Activated CD4-positive, alpha-beta memory T cell treated with anti-CD3 and anti-CD28 coated beads for 36 hours (primary cell): ENCODE data around the gene KIF13A. TPM values are rescaled to one million over a fixed set of nuclear protein-coding genes. Genes with fewer than 3 reads are reported as not detected.
"Not testable (repeated sequence)": the region's sequence is repeated elsewhere in the genome, so short reads cannot be mapped to it uniquely, and the experiment has no call there.

Source experiments
- CTCF ChIA-PET: fragments of 350-600 bp; sonication (Branson Sonifier 250); formaldehyde crosslinking; loops from one replicate; lab custom pipeline; 2021; ENCODE audit warnings: antibody characterized with exemption, inconsistent platforms; lab: Charles Lee
- POLR2A ChIA-PET: fragments of 350-600 bp; sonication (Branson Sonifier 250); formaldehyde crosslinking; loops from one replicate; lab custom pipeline; 2021; ENCODE audit warnings: antibody characterized with exemption; lab: Charles Lee
- DNase-seq: peaks from one replicate; pipeline ENCODE4 v3.0.0-alpha.2; 2020
- H3K27ac Mint-ChIP-seq: one replicate; pipeline ENCODE4 v1.8.0; 2021; ENCODE audit warnings: mixed read lengths
- H3K27me3 Mint-ChIP-seq: one replicate; pipeline ENCODE4 v1.8.0; 2021; ENCODE audit warnings: mixed read lengths
- H3K36me3 Mint-ChIP-seq: one replicate; pipeline ENCODE4 v1.8.0; 2021; ENCODE audit warnings: mixed read lengths
- H3K4me1 Mint-ChIP-seq: one replicate; pipeline ENCODE4 v1.8.0; 2021; ENCODE audit warnings: low read depth, mixed read lengths
- H3K4me3 Mint-ChIP-seq: one replicate; pipeline ENCODE4 v1.8.0; 2021; ENCODE audit warnings: mild to moderate bottlenecking, mixed read lengths
- H3K9me3 Mint-ChIP-seq: one replicate; pipeline ENCODE4 v1.8.0; 2021; ENCODE audit warnings: mixed read lengths
- intact Hi-C: fragments of 100-400 bp; cut with micrococcal nuclease; formaldehyde crosslinking; loops from one replicate; pipeline ENCODE4 v1.15.1; 2023
- total RNA-seq, 2 experiments: library from RNA; stranded (reverse); gene quantifications; one replicate each; pipeline ENCODE4 v1.2.3, GENCODE V29; 2021

Gene KIF13A
- total RNA-seq, 2 experiments from 2014 or later = 0.07 TPM; not detected in 1

DNA sequence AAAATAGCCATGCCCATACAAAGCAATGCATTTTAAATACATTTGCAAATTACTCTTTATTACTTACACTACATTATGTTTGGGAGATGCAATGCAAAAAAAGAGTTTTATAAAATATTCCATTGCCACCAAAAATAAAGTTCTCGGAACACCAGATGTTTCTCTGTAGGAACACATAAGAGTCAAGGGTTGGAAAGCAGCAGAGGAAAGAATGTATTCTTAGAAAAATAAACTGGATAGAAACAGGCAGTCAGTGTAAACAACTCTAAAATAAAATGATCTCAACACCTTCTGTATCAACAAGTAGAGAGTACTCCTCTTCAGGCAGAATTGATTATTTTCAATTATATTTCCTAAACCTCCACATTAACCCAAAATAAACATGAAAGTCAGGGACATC is 28.1 kb downstream of the KIF13A start:
- Mint-ChIP-seq H3K27ac (no peak overlapping the region), H3K9me3 (no peaks in the 10 kb centered on the region), H3K36me3 (no peaks in the 10 kb centered on the region), H3K4me3 (no peak overlapping the region), H3K27me3 (peaks cover 12% of the 10 kb centered on the region), H3K4me1 (no peaks in the 10 kb centered on the region)
- DNase-seq = no peak
- ChIA-PET CTCF (no interaction called here), POLR2A (no interaction called here)
- intact Hi-C loops = no loop called here

GRCh38 chr6:17957904-17958620 is 29.4 kb downstream of the KIF13A start:
- no peaks in the 10 kb centered on the region for H3K9me3 Mint-ChIP-seq
- ChIA-PET CTCF (no interaction called here), POLR2A (no interaction called here)
- no peaks in the 10 kb centered on the region for H3K36me3 Mint-ChIP-seq
- no peak overlapping the region for H3K4me3 Mint-ChIP-seq
- no peaks in the 10 kb centered on the region for H3K4me1 Mint-ChIP-seq
- H3K27ac Mint-ChIP-seq = no peak overlapping the region
- intact Hi-C loops = no loop called here
- no peak for DNase-seq
- H3K27me3 Mint-ChIP-seq = peaks cover 12% of the 10 kb centered on the region

GRCh38 chr6:17957498-17957897 is 29.9 kb downstream of the KIF13A start:
- Mint-ChIP-seq H3K36me3 (no peaks in the 10 kb centered on the region), H3K4me1 (no peaks in the 10 kb centered on the region), H3K9me3 (no peaks in the 10 kb centered on the region), H3K4me3 (no peak overlapping the region), H3K27me3 (peaks cover 12% of the 10 kb centered on the region), H3K27ac (no peak overlapping the region)
- intact Hi-C loops = no loop called here
- ChIA-PET POLR2A (no interaction called here), CTCF (no interaction called here)
- no peak for DNase-seq

GRCh38 chr6:17957086-17957485 is 30.3 kb downstream of the KIF13A start:
- intact Hi-C loops = no loop called here
- Mint-ChIP-seq H3K36me3 (no peaks in the 10 kb centered on the region), H3K4me1 (no peaks in the 10 kb centered on the region), H3K27ac (no peak overlapping the region), H3K4me3 (no peak overlapping the region), H3K9me3 (no peaks in the 10 kb centered on the region), H3K27me3 (peaks cover 8% of the 10 kb centered on the region)
- DNase-seq = no peak
- ChIA-PET CTCF (no interaction called here), POLR2A (no interaction called here)

DNA sequence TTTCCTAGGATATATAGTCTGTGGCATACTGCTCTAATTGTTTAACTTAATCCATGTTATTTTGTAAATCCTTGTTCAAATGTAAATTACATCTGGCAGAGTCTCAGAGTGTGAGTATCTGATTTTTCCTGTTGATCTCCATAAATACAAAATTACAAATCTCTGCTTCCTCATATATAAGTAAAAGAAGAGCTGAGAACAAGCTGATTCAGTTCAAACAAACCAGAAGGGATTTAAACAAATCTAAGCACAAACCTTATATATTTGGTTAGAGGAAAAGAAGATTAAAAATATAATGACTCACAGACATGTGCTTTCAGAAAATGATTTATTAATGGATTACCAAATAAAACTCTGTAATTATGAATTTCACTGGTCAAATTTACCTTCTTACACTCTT is 37.3 kb downstream of the KIF13A start:
- CTCF ChIA-PET = no interaction called here
- no peak for DNase-seq
- Mint-ChIP-seq H3K27me3 (peaks cover 7% of the 10 kb centered on the region), H3K27ac (no peak overlapping the region), H3K4me3 (no peak overlapping the region), H3K36me3 (no peaks in the 10 kb centered on the region), H3K9me3 (peaks cover 3% of the 10 kb centered on the region), H3K4me1 (no peaks in the 10 kb centered on the region)
- intact Hi-C loops = no loop called here
- POLR2A ChIA-PET = no interaction called here

DNA sequence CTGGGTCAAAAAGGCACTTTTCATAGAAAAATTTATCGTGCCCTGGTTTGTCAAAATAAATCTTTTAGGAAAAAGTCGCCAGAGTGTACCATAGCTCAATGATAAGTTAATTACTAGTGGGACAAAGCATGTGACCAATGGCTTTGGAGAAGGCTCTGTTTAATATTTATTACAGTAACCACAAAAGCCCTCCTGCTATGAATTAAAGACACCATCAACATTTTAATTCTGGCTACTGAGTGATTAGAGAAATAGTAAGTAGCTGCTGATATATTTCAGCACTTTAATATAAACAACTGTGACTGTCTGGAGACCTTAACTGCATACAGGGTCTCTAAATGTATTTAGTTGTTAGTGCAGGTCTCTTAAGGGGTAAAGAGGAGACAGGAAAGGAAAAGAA is 38.3 kb downstream of the KIF13A start:
- ChIA-PET POLR2A (no interaction called here), CTCF (no interaction called here)
- intact Hi-C loops = no loop called here
- H3K9me3 Mint-ChIP-seq = peaks cover 3% of the 10 kb centered on the region
- no peak overlapping the region for H3K4me3 Mint-ChIP-seq
- no peak for DNase-seq
- peaks cover 9% of the 10 kb centered on the region for H3K27me3 Mint-ChIP-seq
- no peak overlapping the region for H3K27ac Mint-ChIP-seq
- no peaks in the 10 kb centered on the region for H3K4me1 Mint-ChIP-seq
- no peaks in the 10 kb centered on the region for H3K36me3 Mint-ChIP-seq

DNA sequence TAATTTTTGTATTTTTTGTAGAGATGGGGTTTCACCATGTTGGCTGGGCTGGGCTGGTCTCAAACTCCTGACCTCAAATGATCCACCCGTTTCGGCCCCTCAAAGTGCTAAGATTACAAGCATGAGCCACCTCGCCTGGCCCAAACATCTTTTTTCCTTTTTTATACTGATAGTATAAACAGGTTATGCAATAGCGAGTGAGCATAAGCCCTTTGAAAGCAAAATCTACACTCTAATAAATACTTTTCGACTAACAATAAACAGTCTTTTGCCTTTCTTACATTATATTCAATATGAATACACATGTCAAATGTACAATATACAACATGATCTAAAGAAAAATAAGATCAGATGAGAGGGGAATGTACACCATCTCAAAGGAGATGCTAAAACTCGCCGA is 38.7 kb downstream of the KIF13A start:
- DNase-seq = no peak
- H3K9me3 Mint-ChIP-seq = peaks cover 3% of the 10 kb centered on the region
- H3K4me3 Mint-ChIP-seq = no peak overlapping the region
- peaks cover 12% of the 10 kb centered on the region for H3K27me3 Mint-ChIP-seq
- H3K36me3 Mint-ChIP-seq = no peaks in the 10 kb centered on the region
- ChIA-PET POLR2A (no interaction called here), CTCF (no interaction called here)
- intact Hi-C loops = no loop called here
- no peaks in the 10 kb centered on the region for H3K4me1 Mint-ChIP-seq
- H3K27ac Mint-ChIP-seq = no peak overlapping the region

GRCh38 chr6:17947574-17947973 is 39.9 kb downstream of the KIF13A start:
- H3K36me3 Mint-ChIP-seq, H3K4me1 Mint-ChIP-seq, DNase-seq, POLR2A ChIA-PET, H3K9me3 Mint-ChIP-seq, intact Hi-C loops, H3K27ac Mint-ChIP-seq, H3K4me3 Mint-ChIP-seq: not testable (repeated sequence)
- CTCF ChIA-PET = interaction anchor here (0.6 kb wide), 1 partner anchor 15 kb away, joined by 3 read pairs; no protein-coding TSS in a partner anchor
- H3K27me3 Mint-ChIP-seq = peaks cover 12% of the 10 kb centered on the region

DNA sequence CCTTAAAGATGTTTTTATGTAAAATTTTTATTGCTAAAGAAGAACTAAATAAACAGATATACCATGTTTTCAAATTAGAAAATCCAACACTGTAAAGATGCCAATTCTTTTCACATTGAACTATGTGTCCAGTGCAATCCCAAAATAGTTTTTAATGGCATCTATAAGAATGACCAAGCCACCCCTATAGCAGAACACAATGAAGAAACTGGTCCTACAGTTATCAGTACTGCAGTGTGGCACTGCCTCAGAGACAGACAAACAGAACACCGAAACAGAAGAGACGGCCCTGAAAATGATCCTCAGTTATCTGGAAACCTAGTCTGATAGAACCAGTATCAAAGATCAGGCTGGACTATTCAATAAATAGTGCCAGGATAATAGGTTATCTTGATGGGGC is 41.9 kb downstream of the KIF13A start:
- intact Hi-C loops = no loop called here
- Mint-ChIP-seq H3K27me3 (peaks cover 10% of the 10 kb centered on the region), H3K4me3 (no peak overlapping the region), H3K4me1 (no peaks in the 10 kb centered on the region), H3K9me3 (no peaks in the 10 kb centered on the region), H3K36me3 (no peaks in the 10 kb centered on the region), H3K27ac (no peak overlapping the region)
- POLR2A ChIA-PET = no interaction called here
- DNase-seq = no peak
- CTCF ChIA-PET = no interaction called here

DNA sequence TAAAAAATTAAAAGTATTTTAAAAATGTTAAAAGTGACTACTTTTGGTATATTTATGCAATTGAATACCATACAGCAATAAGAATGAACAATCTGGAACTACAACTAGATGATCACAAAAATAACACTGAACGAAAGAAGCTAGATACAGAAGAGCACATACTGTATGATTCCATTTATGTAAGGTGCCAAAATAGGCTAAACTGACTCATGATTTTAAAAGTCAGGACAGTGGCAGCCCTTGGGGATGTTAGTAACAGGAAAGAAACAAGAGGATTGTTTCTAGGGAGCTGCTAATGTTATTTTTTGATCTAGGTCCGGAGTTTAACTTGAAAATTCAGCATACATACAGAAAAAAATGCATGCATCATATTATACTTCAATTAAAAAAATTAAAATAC is 42.3 kb downstream of the KIF13A start:
- no peaks in the 10 kb centered on the region for H3K9me3 Mint-ChIP-seq
- H3K4me1 Mint-ChIP-seq = no peaks in the 10 kb centered on the region
- no peaks in the 10 kb centered on the region for H3K36me3 Mint-ChIP-seq
- POLR2A ChIA-PET = no interaction called here
- no peak for DNase-seq
- H3K4me3 Mint-ChIP-seq = no peak overlapping the region
- no peak overlapping the region for H3K27ac Mint-ChIP-seq
- intact Hi-C loops = no loop called here
- H3K27me3 Mint-ChIP-seq = peaks cover 14% of the 10 kb centered on the region
- CTCF ChIA-PET = no interaction called here

- Mint-ChIP-seq H3K4me1 (no peaks in the 10 kb centered on the region), H3K9me3 (no peaks in the 10 kb centered on the region), H3K27me3 (peaks cover 13% of the 10 kb centered on the region), H3K4me3 (no peak overlapping the region), H3K36me3 (no peaks in the 10 kb centered on the region), H3K27ac (no peak overlapping the region)
- ChIA-PET CTCF (no interaction called here), POLR2A (no interaction called here)
- intact Hi-C loops = no loop called here
- DNase-seq = no peak
Observed at GRCh38 chr6:17941318-17941717, 46.1 kb downstream of the KIF13A start.

DNA sequence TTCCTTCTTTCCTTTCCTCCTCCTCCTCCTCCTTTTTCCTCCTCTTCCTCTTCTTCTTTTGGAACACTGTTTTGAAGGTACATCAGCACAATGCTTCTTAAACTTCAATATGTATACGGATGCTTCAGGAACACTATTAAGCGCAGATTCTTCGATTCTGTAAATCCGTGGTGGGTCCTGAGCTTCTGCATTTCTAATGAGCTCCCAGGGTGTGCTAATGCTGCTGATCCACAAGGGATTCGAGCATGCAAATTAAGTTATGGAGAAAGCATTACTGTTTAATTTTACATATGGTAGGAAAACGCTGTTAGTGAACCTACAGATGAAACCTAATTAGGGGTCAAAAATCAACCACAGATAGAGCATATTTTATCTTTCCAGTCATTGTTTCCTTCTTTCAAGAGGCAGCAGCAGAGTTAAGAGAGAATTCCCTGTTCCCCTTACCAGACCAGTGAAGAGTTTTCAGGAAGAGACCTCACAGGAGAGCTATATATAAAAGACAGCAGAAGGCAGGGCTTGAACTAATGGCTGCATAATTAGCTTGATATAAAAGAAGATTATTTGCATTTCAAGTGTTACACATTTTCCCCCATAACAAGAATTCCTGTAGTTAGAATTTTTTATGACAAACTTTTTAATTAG is 47.2 kb downstream of the KIF13A start:
- Mint-ChIP-seq H3K4me1 (no peaks in the 10 kb centered on the region), H3K36me3 (no peaks in the 10 kb centered on the region), H3K4me3 (no peak overlapping the region), H3K27me3 (peaks cover 13% of the 10 kb centered on the region), H3K9me3 (no peaks in the 10 kb centered on the region), H3K27ac (no peak overlapping the region)
- ChIA-PET CTCF (no interaction called here), POLR2A (no interaction called here)
- intact Hi-C loops = no loop called here
- no peak for DNase-seq

GRCh38 chr6:17938901-17939300 is 48.5 kb downstream of the KIF13A start:
- DNase-seq = no peak
- H3K9me3 Mint-ChIP-seq = no peaks in the 10 kb centered on the region
- intact Hi-C loops = no loop called here
- no peak overlapping the region for H3K4me3 Mint-ChIP-seq
- POLR2A ChIA-PET = no interaction called here
- CTCF ChIA-PET = no interaction called here
- no peaks in the 10 kb centered on the region for H3K4me1 Mint-ChIP-seq
- H3K27me3 Mint-ChIP-seq = peaks cover 8% of the 10 kb centered on the region
- H3K36me3 Mint-ChIP-seq = no peaks in the 10 kb centered on the region
- no peak overlapping the region for H3K27ac Mint-ChIP-seq
